Activated naive CD4-positive, alpha-beta T cell (primary cell): ENCODE data around the gene DOCK1.

ENCODE experiments used
- DNase-seq, 4 experiments: peaks; one replicate each; lab custom pipeline; 2025; lab: John Stamatoyannopoulos, UW

DOCK1 gene

GRCh38 chr10:127399668-127400067 lies 494.4 kb downstream of the DOCK1 start:
- DNase-seq = no peak

- no peak for DNase-seq
Measured at GRCh38 chr10:127400216-127400615, 495.0 kb downstream of the DOCK1 start.

GRCh38 chr10:127402596-127403409 lies 497.6 kb downstream of the DOCK1 start:
- DNase-seq = no peak

- DNase-seq = no peak
Measured at GRCh38 chr10:127405221-127405620, 500.0 kb downstream of the DOCK1 start.

- no peak for DNase-seq
Measured at GRCh38 chr10:127406018-127406550, 500.9 kb downstream of the DOCK1 start.

- DNase-seq = no peak
Measured at GRCh38 chr10:127407551-127407950, 502.3 kb downstream of the DOCK1 start.

DNA sequence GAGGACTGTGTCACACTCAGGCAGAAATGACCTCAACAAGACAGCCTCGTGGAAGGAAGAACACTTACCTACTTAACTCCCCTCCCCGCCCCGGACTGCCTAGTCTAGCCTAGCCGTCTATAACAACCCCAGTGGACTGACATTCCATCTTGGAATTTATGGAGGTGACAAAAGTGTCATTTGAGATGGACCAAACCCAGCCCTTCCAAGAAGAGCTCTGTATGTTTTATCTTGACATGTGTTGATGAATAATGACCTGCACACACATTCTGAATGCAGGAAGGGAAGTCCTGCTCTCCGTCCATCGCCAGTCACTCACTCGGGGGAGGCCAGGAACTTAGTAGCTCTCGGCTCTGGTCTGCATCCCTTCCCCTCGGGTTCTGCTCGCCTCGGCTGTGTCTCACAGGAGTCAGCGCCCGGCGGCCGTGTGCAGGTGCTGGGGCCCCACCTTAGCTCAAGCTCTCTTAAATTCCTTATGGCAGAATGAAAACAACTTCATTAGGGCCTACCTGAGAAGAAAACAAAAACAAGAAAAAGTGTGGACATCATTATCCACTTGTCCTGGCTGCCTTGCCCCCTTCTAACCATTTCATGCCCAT lies 503.0 kb downstream of the DOCK1 start:
- no peak for DNase-seq

- DNase-seq = no peak
Measured at GRCh38 chr10:127408733-127409132, 503.5 kb downstream of the DOCK1 start.

- no peak for DNase-seq
Measured at GRCh38 chr10:127410030-127410429, 504.8 kb downstream of the DOCK1 start.

DNA sequence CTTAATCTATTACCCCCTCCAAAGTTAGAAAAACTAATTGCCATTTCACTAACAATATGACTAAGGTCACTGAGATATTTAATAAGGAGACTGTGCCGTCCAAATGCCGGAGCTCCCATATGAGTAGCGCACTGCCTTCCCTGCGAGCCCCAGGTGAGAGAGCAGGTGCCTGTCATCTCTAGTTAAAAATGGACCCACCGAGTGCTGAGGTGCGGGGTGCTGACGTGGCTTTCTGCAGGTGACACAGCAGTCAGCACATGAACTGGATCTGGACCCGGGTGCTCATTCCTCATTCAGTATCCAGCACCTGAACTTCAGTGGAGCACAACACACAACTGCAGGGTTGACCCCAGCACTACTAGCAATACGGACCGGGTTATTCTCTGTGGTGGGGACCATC lies 505.8 kb downstream of the DOCK1 start:
- DNase-seq = no peak

DNA sequence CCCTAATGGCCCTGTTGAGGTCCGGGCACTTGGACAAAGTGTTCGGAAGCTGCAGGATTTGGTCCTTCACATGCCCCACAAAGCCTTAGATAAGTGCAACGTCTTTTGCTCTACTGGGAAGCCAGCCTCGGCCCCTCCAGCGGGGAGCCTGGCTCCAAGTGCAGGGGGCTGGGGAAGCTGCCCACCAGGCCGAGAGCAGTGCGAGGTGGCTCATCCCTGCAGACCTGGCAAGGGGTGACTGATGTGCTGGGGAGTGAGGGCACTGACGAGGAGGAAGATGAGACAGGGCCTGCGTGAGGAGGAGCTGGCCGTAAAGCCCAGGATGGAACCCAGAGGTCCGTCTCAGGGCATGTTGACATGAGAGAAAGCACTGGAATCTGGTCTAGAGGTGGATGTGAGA lies 508.1 kb downstream of the DOCK1 start:
- no peak for DNase-seq

DNA sequence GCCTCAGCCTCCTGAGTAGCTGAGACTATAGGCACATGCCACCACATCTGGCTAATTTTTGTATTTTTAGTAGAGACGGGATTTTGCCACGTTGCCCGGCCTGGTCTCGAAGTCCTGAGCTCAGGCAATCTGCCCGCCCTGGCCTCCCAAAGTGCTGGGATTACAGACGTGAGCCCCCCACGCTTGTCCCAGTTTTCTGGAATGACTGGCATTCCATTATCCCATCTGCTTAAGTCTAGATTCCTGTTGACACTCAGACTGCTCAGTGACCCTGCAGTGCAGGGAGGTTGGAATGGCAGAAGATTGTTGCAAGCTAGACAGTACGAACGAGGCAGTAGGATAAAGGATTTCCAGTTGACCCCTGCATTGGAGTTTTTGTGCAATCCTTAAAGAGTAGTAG lies 508.8 kb downstream of the DOCK1 start:
- DNase-seq = no peak

- DNase-seq = no peak
Measured at GRCh38 chr10:127415116-127415515, 509.9 kb downstream of the DOCK1 start.

- DNase-seq = no peak
Measured at GRCh38 chr10:127415901-127416581, 510.8 kb downstream of the DOCK1 start.

DNA sequence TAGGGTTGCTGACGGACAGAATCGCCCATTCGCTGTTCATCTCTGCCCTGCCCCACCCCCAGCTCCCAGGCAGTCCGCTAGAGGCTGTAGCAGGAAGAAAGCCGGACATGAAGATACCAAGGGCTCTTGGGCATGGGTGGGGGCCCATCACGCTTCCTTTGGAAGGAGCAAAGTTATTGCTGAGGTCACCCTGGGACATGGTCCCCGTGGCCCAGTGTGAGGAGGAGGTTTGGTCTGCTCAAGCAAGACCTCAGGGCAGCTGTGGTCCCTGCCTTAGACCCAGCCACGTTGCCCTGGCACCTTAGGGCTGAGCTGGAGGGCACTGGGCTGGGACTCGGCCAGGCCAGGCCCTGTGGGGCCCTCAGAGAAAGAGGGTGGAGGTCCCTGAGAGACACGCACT lies 511.8 kb downstream of the DOCK1 start:
- no peak for DNase-seq

- no peak for DNase-seq
Measured at GRCh38 chr10:127417686-127418401, 512.6 kb downstream of the DOCK1 start.

DNA sequence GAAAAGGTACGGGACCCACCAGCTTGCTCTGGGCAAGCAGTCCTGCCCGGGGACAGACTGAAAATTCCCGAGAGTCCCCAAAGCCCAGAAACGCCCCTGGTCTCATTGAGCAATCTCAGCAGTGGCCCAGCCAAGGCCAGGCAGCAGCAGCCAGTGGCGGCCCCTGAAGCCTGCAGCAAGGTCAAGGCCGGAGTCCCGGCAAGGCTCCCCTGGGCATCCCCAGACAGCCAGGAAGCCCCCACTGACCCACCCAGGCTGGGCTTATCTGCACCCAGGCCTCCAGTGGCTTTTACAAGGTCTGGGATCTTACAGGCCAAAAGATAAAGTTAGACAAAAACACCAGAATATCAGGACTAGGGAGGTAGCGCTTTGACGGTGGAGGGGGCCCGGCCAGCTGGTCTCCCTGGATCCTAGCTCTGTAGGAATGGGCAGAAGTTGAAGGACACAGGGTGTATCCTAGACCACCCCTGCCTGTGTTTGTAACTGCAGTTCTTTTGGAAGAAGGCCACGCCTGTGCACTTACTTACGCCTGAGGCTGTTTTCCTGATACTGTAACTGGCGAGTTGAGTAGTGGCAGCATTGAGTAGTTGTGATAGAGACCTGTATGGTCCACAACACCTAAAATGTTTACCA lies 513.4 kb downstream of the DOCK1 start:
- DNase-seq = no peak

DNA sequence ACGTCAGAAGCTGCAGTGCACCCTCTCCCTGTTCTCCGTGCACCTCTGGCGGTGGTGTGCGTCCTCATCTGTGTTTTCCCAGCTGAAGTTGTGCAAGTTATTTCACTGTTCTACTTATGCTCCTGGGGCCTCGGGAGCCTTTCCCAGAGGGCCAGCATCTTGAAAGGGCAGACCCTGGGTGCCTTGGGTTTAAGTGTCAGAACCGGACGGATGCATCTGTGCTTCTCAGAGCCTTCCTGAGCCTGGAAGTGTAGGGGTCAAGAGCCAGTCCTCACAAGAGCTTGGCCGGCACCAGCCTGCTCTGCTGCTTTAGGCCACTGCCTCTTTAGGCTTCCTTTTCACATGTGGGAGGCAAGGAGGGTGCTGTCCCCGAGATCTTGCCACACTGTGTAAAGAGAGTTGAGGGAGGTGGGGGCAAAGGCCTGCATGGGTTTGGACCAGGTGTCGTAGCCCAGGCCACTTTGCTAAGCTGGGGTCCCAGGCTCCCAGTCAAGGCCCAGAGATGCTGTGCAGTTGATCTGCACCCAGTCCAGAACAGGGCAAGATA lies 515.0 kb downstream of the DOCK1 start:
- no peak for DNase-seq

GRCh38 chr10:127423218-127423915 lies 518.1 kb downstream of the DOCK1 start:
- no peak for DNase-seq

DNA sequence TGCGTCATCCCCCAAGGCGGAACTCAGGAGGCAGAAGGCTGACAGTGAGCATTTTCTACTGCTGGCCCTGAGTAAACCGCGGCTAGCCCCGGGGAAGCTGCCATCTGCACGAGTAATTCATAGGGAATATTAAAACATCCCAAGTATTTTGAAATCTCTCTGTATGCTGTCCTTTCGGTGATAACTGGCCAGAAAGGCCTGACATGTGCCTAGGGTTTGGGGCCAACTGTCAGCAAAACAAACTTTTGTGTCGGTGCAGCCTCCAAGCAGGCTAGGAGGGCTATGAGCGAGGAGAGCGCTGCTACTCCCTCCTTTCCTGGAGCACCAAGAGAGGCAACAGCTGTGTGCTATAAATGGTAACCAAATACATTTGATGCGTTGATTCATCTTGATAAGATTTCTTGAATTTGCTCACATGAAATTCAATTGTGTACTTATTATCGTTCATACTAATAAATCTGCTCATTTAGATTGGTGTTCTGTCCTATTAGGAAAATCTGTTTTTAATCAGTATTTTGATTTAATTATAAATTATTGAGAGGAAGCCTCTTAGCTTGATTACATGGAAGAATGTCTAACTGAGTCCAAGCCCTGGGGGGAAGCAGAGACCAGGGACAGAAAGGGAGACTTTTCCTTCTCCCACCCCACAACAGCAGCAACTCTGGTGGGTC lies 519.5 kb downstream of the DOCK1 start:
- no peak for DNase-seq
